Lung (tissue), 12 donors: ENCODE measurements around the gene WDR35. TPM values are rescaled to one million over a fixed set of nuclear protein-coding genes. Genes with fewer than 3 reads are reported as not detected.

Experiments
- ATAC-seq: fragments of 200-7000 bp; cut with Tn5 transposase; one replicate; pipeline ENCODE4 v1.9.1; 2020; ENCODE audit warnings: moderate number of reproducible peaks; ENCODE audit not compliant: insufficient read depth, low FRiP score
- DNase-seq, 3 donors: peaks; one replicate each; pipeline ENCODE4 v3.0.0-alpha.2; 2013 to 2017
- H3K27ac ChIP-seq, 2 donors: one replicate each; pipeline ENCODE4 v1.5.1; 2013; ENCODE audit warnings: mild to moderate bottlenecking in 2 of 2, moderate library complexity in 2 of 2, control low read depth in 1 of 2, inconsistent platforms in 1 of 2, low read depth in 1 of 2, low read length in 1 of 2
- H3K27me3 ChIP-seq, 3 donors: one replicate each; pipeline ENCODE4 v1.5.1; 2013; ENCODE audit warnings: low read length in 2 of 3; ENCODE audit not compliant: control insufficient read depth in 3 of 3, insufficient read depth in 3 of 3
- H3K36me3 ChIP-seq, 4 donors: one replicate each; pipeline ENCODE4 v1.5.1; 2013; ENCODE audit warnings: low read length in 4 of 4, mild to moderate bottlenecking in 1 of 4, moderate library complexity in 1 of 4; ENCODE audit not compliant: control insufficient read depth in 4 of 4, insufficient read depth in 4 of 4
- H3K4me1 ChIP-seq, 5 donors: one replicate each; pipeline ENCODE4 v1.5.1; 2013; ENCODE audit warnings: low read length in 5 of 5, mild to moderate bottlenecking in 2 of 5, moderate library complexity in 1 of 5; ENCODE audit not compliant: control insufficient read depth in 5 of 5, insufficient read depth in 5 of 5
- H3K4me3 ChIP-seq: one replicate; pipeline ENCODE4 v1.5.1; 2013; ENCODE audit warnings: mild to moderate bottlenecking, control low read depth, moderate library complexity
- H3K9ac ChIP-seq, 2 donors: one replicate each; pipeline ENCODE4 v1.5.1; 2013; ENCODE audit warnings: low read length in 2 of 2, control low read depth in 1 of 2; ENCODE audit not compliant: insufficient read depth in 1 of 2
- H3K9me3 ChIP-seq, 4 donors: one replicate each; pipeline ENCODE4 v1.5.1; 2013; ENCODE audit warnings: low read length in 3 of 4, mild to moderate bottlenecking in 1 of 4, moderate library complexity in 1 of 4; ENCODE audit not compliant: control insufficient read depth in 4 of 4, insufficient read depth in 3 of 4
- WGBS, 2 donors: extraction: QIAGEN DNeasy Blood & Tissue Kit; methylation state at CpG; one replicate each; pipeline ENCODE4 v1.1.7; 2013; 5-methylcytosine and 5-hydroxymethylcytosine counted together
- polyA plus RNA-seq, 2 donors: library from polyadenylated mRNA; stranded (reverse); fragments of 200-250 nt; gene quantifications; one replicate each; pipeline ENCODE4 v1.2.1, GENCODE V29; 2013
- total RNA-seq, 2 donors: library from RNA; depleted of rRNA in 1 of 2; stranded (reverse); fragments of >200 nt in 1 of 2; gene quantifications; one replicate each; pipeline ENCODE4 v1.2.1, GENCODE V29; 2014 to 2021
- TF ChIP-seq, protein P1 (sequence below): IDR thresholded peaks from 2 replicates; pipeline ENCODE4 v1.5.1; 2012; ENCODE audit warnings: mild to moderate bottlenecking; ENCODE audit errors: control extremely low read depth, extremely low read depth
- donor health status: control.
- donor health status: control.
- donor health status: Bipolar disorder and iron deficiency.
- donor health status: healthy.
- donor health status: DM: yes; HTN: yes; CAD: no.

Gene WDR35
- total and polyA plus RNA-seq, 4 donors, result 2.8 to 25.9 (median 9.0) TPM

- Histone ChIP-seq H3K27me3 (no peaks in the 10 kb centered on the region), H3K4me1 (peaks cover 0 to 5% (median 0%) of the 10 kb centered on the region in 5 donors), H3K36me3 (peaks cover 6 to 48% (median 32%) of the 10 kb centered on the region in 4 donors), H3K4me3 (no peak overlapping the region), H3K9ac (no peak overlapping the region), H3K9me3 (peaks cover 0 to 3% (median 0%) of the 10 kb centered on the region in 4 donors), H3K27ac (no peak overlapping the region)
- TF ChIP-seq, protein P1, sequence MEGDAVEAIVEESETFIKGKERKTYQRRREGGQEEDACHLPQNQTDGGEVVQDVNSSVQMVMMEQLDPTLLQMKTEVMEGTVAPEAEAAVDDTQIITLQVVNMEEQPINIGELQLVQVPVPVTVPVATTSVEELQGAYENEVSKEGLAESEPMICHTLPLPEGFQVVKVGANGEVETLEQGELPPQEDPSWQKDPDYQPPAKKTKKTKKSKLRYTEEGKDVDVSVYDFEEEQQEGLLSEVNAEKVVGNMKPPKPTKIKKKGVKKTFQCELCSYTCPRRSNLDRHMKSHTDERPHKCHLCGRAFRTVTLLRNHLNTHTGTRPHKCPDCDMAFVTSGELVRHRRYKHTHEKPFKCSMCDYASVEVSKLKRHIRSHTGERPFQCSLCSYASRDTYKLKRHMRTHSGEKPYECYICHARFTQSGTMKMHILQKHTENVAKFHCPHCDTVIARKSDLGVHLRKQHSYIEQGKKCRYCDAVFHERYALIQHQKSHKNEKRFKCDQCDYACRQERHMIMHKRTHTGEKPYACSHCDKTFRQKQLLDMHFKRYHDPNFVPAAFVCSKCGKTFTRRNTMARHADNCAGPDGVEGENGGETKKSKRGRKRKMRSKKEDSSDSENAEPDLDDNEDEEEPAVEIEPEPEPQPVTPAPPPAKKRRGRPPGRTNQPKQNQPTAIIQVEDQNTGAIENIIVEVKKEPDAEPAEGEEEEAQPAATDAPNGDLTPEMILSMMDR, result no peak
- 69 to 79% methylated on average over 3 of the region's 3 CpGs for WGBS, 2 donors
- no peak for ATAC-seq
- DNase-seq, result no peak
Measured at GRCh38 chr2:20027705-20028434, 38.0 kb upstream of the WDR35 start.

- DNase-seq, result peak in 1 of 3 donors; percentile 13
- ATAC-seq, result peak; percentile 53
- WGBS, 2 donors, result 51 to 85% methylated on average over 4 of the region's 4 CpGs
- no peak overlapping the region for H3K27ac ChIP-seq
- H3K9me3 ChIP-seq, result peaks cover 0 to 3% (median 0%) of the 10 kb centered on the region in 4 donors
- peaks cover 0 to 5% (median 0%) of the 10 kb centered on the region in 5 donors for H3K4me1 ChIP-seq
- TF ChIP-seq, protein P1, result no peak
- no peak overlapping the region for H3K9ac ChIP-seq
- H3K36me3 ChIP-seq, result peaks cover 6 to 44% (median 29%) of the 10 kb centered on the region in 4 donors
- no peak overlapping the region for H3K4me3 ChIP-seq
- no peaks in the 10 kb centered on the region for H3K27me3 ChIP-seq
Measured at GRCh38 chr2:20027260-20027677, 37.4 kb upstream of the WDR35 start.

- Histone ChIP-seq H3K27me3 (no peaks in the 10 kb centered on the region), H3K4me3 (no peak overlapping the region)
- ATAC-seq, result no peak
Measured at GRCh38 chr2:20025065-20025786, 35.3 kb upstream of the WDR35 start.

More at GRCh38 chr2:20025065-20025786, 35.3 kb upstream of the WDR35 start:
- peaks cover 0 to 5% (median 0%) of the 10 kb centered on the region in 5 donors for H3K4me1 ChIP-seq
- H3K36me3 ChIP-seq, result peaks cover 4 to 29% (median 17%) of the 10 kb centered on the region in 4 donors
- peaks cover 0 to 9% (median 2%) of the 10 kb centered on the region in 4 donors for H3K9me3 ChIP-seq
- TF ChIP-seq, protein P1, result no peak
- 93 to 95% methylated on average over 3 of the region's 3 CpGs for WGBS, 2 donors
- H3K27ac ChIP-seq, result no peak overlapping the region
- DNase-seq, result no peak
- H3K9ac ChIP-seq, result no peak overlapping the region
